Effector memory CD4-positive, alpha-beta T cell (primary cell): ENCODE results near the gene CRYBG1.
"Not testable (repeated sequence)": the region's sequence is repeated elsewhere in the genome, so short reads cannot be mapped to it uniquely, and the experiment has no call there.

Source experiments
- DNase-seq, 3 donors: peaks; one replicate each; pipeline ENCODE4 v3.0.0-alpha.2; 2020
- H3K27ac ChIP-seq: 2 replicates; pipeline ENCODE4 v1.7.0; 2013; ENCODE audit warnings: mild to moderate bottlenecking, low read length, moderate library complexity; ENCODE audit not compliant: insufficient read depth, poor library complexity, severe bottlenecking
- H3K27me3 ChIP-seq: replicated peaks from 2 replicates; pipeline ENCODE4 v1.7.0; 2013; ENCODE audit warnings: mild to moderate bottlenecking, low read length; ENCODE audit not compliant: insufficient read depth, control insufficient read depth, poor library complexity, severe bottlenecking
- H3K36me3 ChIP-seq: 2 replicates; pipeline ENCODE4 v1.7.0; 2013; ENCODE audit warnings: mild to moderate bottlenecking, low read length, moderate library complexity; ENCODE audit not compliant: control insufficient read depth, insufficient read depth
- H3K4me1 ChIP-seq: 2 replicates; pipeline ENCODE4 v1.7.0; 2013; ENCODE audit warnings: low read length, mild to moderate bottlenecking; ENCODE audit not compliant: control insufficient read depth, insufficient read depth, poor library complexity, severe bottlenecking
- H3K4me3 ChIP-seq: 2 replicates; pipeline ENCODE4 v1.7.0; 2013; ENCODE audit warnings: low read length, low read depth, mild to moderate bottlenecking; ENCODE audit not compliant: insufficient read depth, poor library complexity, severe bottlenecking
- H3K9me3 ChIP-seq: 2 replicates; pipeline ENCODE4 v1.7.0; 2013; ENCODE audit warnings: mild to moderate bottlenecking, low read length, moderate library complexity; ENCODE audit not compliant: control insufficient read depth

CRYBG1 gene

GRCh38 chr6:106390088-106390487 lies 29.6 kb downstream of the CRYBG1 start:
- Histone ChIP-seq H3K36me3 (no peaks in the 10 kb centered on the region), H3K4me3 (no peak overlapping the region), H3K4me1 (no peaks in the 10 kb centered on the region), H3K27ac (no peak overlapping the region), H3K27me3 (no peaks in the 10 kb centered on the region), H3K9me3 (no peaks in the 10 kb centered on the region)
- no peak for DNase-seq

GRCh38 chr6:106396426-106397220 lies 36.1 kb downstream of the CRYBG1 start:
- H3K9me3 ChIP-seq = no peaks in the 10 kb centered on the region
- no peaks in the 10 kb centered on the region for H3K36me3 ChIP-seq
- no peak for DNase-seq
- H3K4me1 ChIP-seq = no peaks in the 10 kb centered on the region
- H3K4me3 ChIP-seq = no peak overlapping the region
- H3K27ac ChIP-seq = no peak overlapping the region
- H3K27me3 ChIP-seq = no peaks in the 10 kb centered on the region

GRCh38 chr6:106397431-106397830 lies 36.9 kb downstream of the CRYBG1 start:
- Histone ChIP-seq H3K9me3 (no peaks in the 10 kb centered on the region), H3K27me3 (no peaks in the 10 kb centered on the region), H3K36me3 (no peaks in the 10 kb centered on the region), H3K4me1 (no peaks in the 10 kb centered on the region), H3K4me3 (no peak overlapping the region), H3K27ac (no peak overlapping the region)
- DNase-seq = no peak

- no peak for DNase-seq
- no peaks in the 10 kb centered on the region for H3K36me3 ChIP-seq
- H3K27me3 ChIP-seq = no peaks in the 10 kb centered on the region
Observed at GRCh38 chr6:106398621-106399020, 38.1 kb downstream of the CRYBG1 start.

GRCh38 chr6:106405044-106405443 lies 44.5 kb downstream of the CRYBG1 start:
- H3K4me3 ChIP-seq, DNase-seq, H3K36me3 ChIP-seq, H3K27ac ChIP-seq, H3K4me1 ChIP-seq, H3K9me3 ChIP-seq, H3K27me3 ChIP-seq: not testable (repeated sequence)

More at GRCh38 chr6:106398621-106399020, 38.1 kb downstream of the CRYBG1 start:
- Histone ChIP-seq H3K4me1 (no peaks in the 10 kb centered on the region), H3K27ac (no peak overlapping the region), H3K4me3 (no peak overlapping the region), H3K9me3 (no peaks in the 10 kb centered on the region)

GRCh38 chr6:106411056-106411455 lies 50.5 kb downstream of the CRYBG1 start:
- no peak for DNase-seq

GRCh38 chr6:106411643-106412200 lies 51.2 kb downstream of the CRYBG1 start:
- H3K27ac ChIP-seq = no peak overlapping the region
- no peak for DNase-seq
- no peaks in the 10 kb centered on the region for H3K9me3 ChIP-seq
- no peak overlapping the region for H3K4me3 ChIP-seq
- no peaks in the 10 kb centered on the region for H3K4me1 ChIP-seq
- no peaks in the 10 kb centered on the region for H3K27me3 ChIP-seq
- no peaks in the 10 kb centered on the region for H3K36me3 ChIP-seq

More at GRCh38 chr6:106411056-106411455, 50.5 kb downstream of the CRYBG1 start:
- no peak overlapping the region for H3K27ac ChIP-seq
- H3K36me3 ChIP-seq = no peaks in the 10 kb centered on the region
- H3K9me3 ChIP-seq = no peaks in the 10 kb centered on the region
- no peaks in the 10 kb centered on the region for H3K4me1 ChIP-seq
- no peaks in the 10 kb centered on the region for H3K27me3 ChIP-seq
- H3K4me3 ChIP-seq = no peak overlapping the region

- no peak for DNase-seq
- Histone ChIP-seq H3K27ac (no peak overlapping the region), H3K9me3 (no peaks in the 10 kb centered on the region), H3K36me3 (no peaks in the 10 kb centered on the region), H3K27me3 (no peaks in the 10 kb centered on the region), H3K4me3 (no peak overlapping the region), H3K4me1 (no peaks in the 10 kb centered on the region)
Observed at GRCh38 chr6:106413016-106413415, 52.5 kb downstream of the CRYBG1 start.

GRCh38 chr6:106413722-106414121 lies 53.2 kb downstream of the CRYBG1 start:
- H3K27ac ChIP-seq = no peak overlapping the region
- H3K4me1 ChIP-seq = no peaks in the 10 kb centered on the region
- H3K9me3 ChIP-seq = no peaks in the 10 kb centered on the region
- H3K4me3 ChIP-seq = no peak overlapping the region
- no peak for DNase-seq
- H3K36me3 ChIP-seq = no peaks in the 10 kb centered on the region
- H3K27me3 ChIP-seq = no peaks in the 10 kb centered on the region

- no peaks in the 10 kb centered on the region for H3K9me3 ChIP-seq
- no peak for DNase-seq
- no peak overlapping the region for H3K27ac ChIP-seq
- H3K36me3 ChIP-seq = no peaks in the 10 kb centered on the region
- H3K4me3 ChIP-seq = no peak overlapping the region
- no peaks in the 10 kb centered on the region for H3K4me1 ChIP-seq
- no peaks in the 10 kb centered on the region for H3K27me3 ChIP-seq
Observed at GRCh38 chr6:106415921-106416320, 55.4 kb downstream of the CRYBG1 start.
